MCF 10A (cell line): ENCODE results near the gene MAGEF1. TPM values are rescaled to one million over a fixed set of nuclear protein-coding genes. Genes with fewer than 3 reads are reported as not detected.
A peak's percentile ranks its signal among the peaks of the same experiment; 100 is the strongest.

Experiments
- BruUV-seq: library from RNA; stranded (reverse); fragments of 400-500 nt; replicated peaks from 2 replicates; lab custom pipeline; 2021; lab: Mats Ljungman, UMichigan
- CTCF ChIA-PET: fragments of 300-600 bp; sonication (Branson Sonifier 250); formaldehyde crosslinking; extraction: SDS; loops from one replicate; lab custom pipeline; 2021; ENCODE audit warnings: antibody characterized with exemption, inconsistent platforms; lab: Yijun Ruan, JAX
- POLR2A ChIA-PET: fragments of 300-600, 350-650 bp; sonication (Branson Sonifier 250); formaldehyde crosslinking; extraction: SDS; loops from one replicate; lab custom pipeline; 2020; ENCODE audit warnings: antibody characterized with exemption, inconsistent platforms; lab: Yijun Ruan, JAX
- DNase-seq: peaks from one replicate; pipeline ENCODE4 v3.0.0-alpha.2; 2018; ENCODE audit not compliant: unreplicated experiment
- H3K27ac Mint-ChIP-seq: one replicate; pipeline ENCODE4 v1.8.0; 2022; ENCODE audit warnings: mild to moderate bottlenecking, low read depth, mixed read lengths; ENCODE audit not compliant: unreplicated experiment
- H3K27me3 Mint-ChIP-seq: one replicate; pipeline ENCODE4 v1.8.0; 2022; ENCODE audit warnings: mixed read lengths; ENCODE audit not compliant: insufficient read depth, unreplicated experiment
- H3K36me3 Mint-ChIP-seq: one replicate; pipeline ENCODE4 v1.8.0; 2022; ENCODE audit warnings: mild to moderate bottlenecking, moderate library complexity, mixed read lengths; ENCODE audit not compliant: insufficient read depth, unreplicated experiment
- H3K4me1 Mint-ChIP-seq: one replicate; pipeline ENCODE4 v1.8.0; 2022; ENCODE audit warnings: mixed read lengths; ENCODE audit not compliant: insufficient read depth, unreplicated experiment
- H3K4me3 Mint-ChIP-seq: one replicate; pipeline ENCODE4 v1.8.0; 2022; ENCODE audit warnings: mild to moderate bottlenecking, moderate library complexity, mixed read lengths; ENCODE audit not compliant: unreplicated experiment
- H3K9me3 Mint-ChIP-seq: one replicate; pipeline ENCODE4 v1.8.0; 2022; ENCODE audit warnings: mixed read lengths; ENCODE audit not compliant: unreplicated experiment
- CTCF ChIP-seq: fragments of 200-600 bp; IDR thresholded peaks from one replicate; pipeline ENCODE4 v1.8.0; 2022; ENCODE audit warnings: antibody characterized with exemption, mild to moderate bottlenecking; ENCODE audit not compliant: unreplicated experiment
- intact Hi-C: fragments of 100-400 bp; cut with micrococcal nuclease; formaldehyde crosslinking; loops from 2 replicates; pipeline ENCODE4 v1.14.1; 2022
- total RNA-seq: library from RNA; stranded (reverse); gene quantifications from 2 replicates; pipeline ENCODE4 v1.2.3, GENCODE V29; 2022

The MAGEF1 gene
- total RNA-seq, 1 experiment from 2014 or later: 34.5 TPM

- no peaks in the 10 kb centered on the region for H3K36me3 Mint-ChIP-seq
- H3K27ac Mint-ChIP-seq: no peak overlapping the region
- peak; percentile 90 for DNase-seq
- ChIA-PET POLR2A (interaction anchor here (0.6 to 3.1 kb wide), 7 partner anchors 11 to 166 kb away, joined by 3 to 20 read pairs (median 5); partner anchors contain the start of gene EPHB3), CTCF (interaction anchor here (0.5 to 2.9 kb wide), 25 partner anchors 8 to 171 kb away, joined by 3 to 17 read pairs (median 4); no protein-coding TSS in a partner anchor)
- H3K4me3 Mint-ChIP-seq: no peak overlapping the region
- H3K27me3 Mint-ChIP-seq: no peaks in the 10 kb centered on the region
- intact Hi-C loops: loop anchor here (1.0 kb wide), 3 partner anchors 21 to 166 kb away; partner anchors contain the start of gene EPHB3
- no peaks in the 10 kb centered on the region for H3K9me3 Mint-ChIP-seq
- BruUV-seq: no TSS peak
- peak; percentile 50 for TF ChIP-seq CTCF
- peaks cover 6% of the 10 kb centered on the region for H3K4me1 Mint-ChIP-seq
These were observed 15.6 kb upstream of the MAGEF1 start for GRCh38 chr3:184727357-184728009.

- TF ChIP-seq CTCF: no peak
- H3K36me3 Mint-ChIP-seq: no peaks in the 10 kb centered on the region
- no peaks in the 10 kb centered on the region for H3K27me3 Mint-ChIP-seq
- DNase-seq: no peak
- ChIA-PET POLR2A (interaction anchor here (0.6 to 3.1 kb wide), 9 partner anchors 14 to 165 kb away, joined by 3 to 20 read pairs (median 3); partner anchors contain the start of gene EPHB3), CTCF (interaction anchor here (0.5 to 2.7 kb wide), 23 partner anchors 9 to 170 kb away, joined by 3 to 17 read pairs (median 4); no protein-coding TSS in a partner anchor)
- peak overlapping the region; percentile 16 for H3K27ac Mint-ChIP-seq
- no peak overlapping the region for H3K4me3 Mint-ChIP-seq
- H3K9me3 Mint-ChIP-seq: no peaks in the 10 kb centered on the region
- peaks cover 6% of the 10 kb centered on the region for H3K4me1 Mint-ChIP-seq
- BruUV-seq: no TSS peak
- intact Hi-C loops: no loop called here
These were observed 14.6 kb upstream of the MAGEF1 start for GRCh38 chr3:184726497-184726896.

GRCh38 chr3:184725176-184725719 is 13.4 kb upstream of the MAGEF1 start:
- intact Hi-C loops: no loop called here
- Mint-ChIP-seq H3K9me3 (no peaks in the 10 kb centered on the region), H3K27ac (no peak overlapping the region), H3K4me3 (no peak overlapping the region), H3K4me1 (peaks cover 6% of the 10 kb centered on the region), H3K36me3 (no peaks in the 10 kb centered on the region), H3K27me3 (no peaks in the 10 kb centered on the region)
- DNase-seq: no peak
- TF ChIP-seq CTCF: no peak
- BruUV-seq: no TSS peak
- CTCF ChIA-PET: interaction anchor here (0.7 to 1.1 kb wide), 3 partner anchors 23 to 77 kb away, joined by 3 to 4 read pairs (median 4); no protein-coding TSS in a partner anchor
- POLR2A ChIA-PET: interaction anchor here (0.6 to 3.1 kb wide), 8 partner anchors 9 to 248 kb away, joined by 3 to 20 read pairs (median 4); partner anchors contain the start of genes EPHB3 and MAGEF1

- intact Hi-C loops: no loop called here
- Mint-ChIP-seq H3K9me3 (no peaks in the 10 kb centered on the region), H3K27ac (no peak overlapping the region), H3K27me3 (no peaks in the 10 kb centered on the region), H3K36me3 (no peaks in the 10 kb centered on the region), H3K4me1 (peaks cover 6% of the 10 kb centered on the region), H3K4me3 (no peak overlapping the region)
- BruUV-seq: no TSS peak
- no peak for DNase-seq
- no peak for TF ChIP-seq CTCF
- ChIA-PET POLR2A (interaction anchor here (0.6 to 2.4 kb wide), 5 partner anchors 8 to 248 kb away, joined by 3 to 11 read pairs (median 4); partner anchors contain the start of gene MAGEF1), CTCF (interaction anchor here (0.6 to 1.1 kb wide), 6 partner anchors 16 to 248 kb away, joined by 3 to 4 read pairs (median 3); no protein-coding TSS in a partner anchor)
These were observed 12.8 kb upstream of the MAGEF1 start for GRCh38 chr3:184724699-184725098.
